Stimulated activated CD4-positive, alpha-beta T cell treated with anti-CD3 and anti-CD28 coated beads, Interleukin-15, amount 100 ng/mL, for 24 hours (primary cell): ENCODE data around the gene EFNA2.

Source experiments
- DNase-seq: peaks from one replicate; pipeline ENCODE4 v3.0.0-alpha.2; 2020

EFNA2 gene

DNA sequence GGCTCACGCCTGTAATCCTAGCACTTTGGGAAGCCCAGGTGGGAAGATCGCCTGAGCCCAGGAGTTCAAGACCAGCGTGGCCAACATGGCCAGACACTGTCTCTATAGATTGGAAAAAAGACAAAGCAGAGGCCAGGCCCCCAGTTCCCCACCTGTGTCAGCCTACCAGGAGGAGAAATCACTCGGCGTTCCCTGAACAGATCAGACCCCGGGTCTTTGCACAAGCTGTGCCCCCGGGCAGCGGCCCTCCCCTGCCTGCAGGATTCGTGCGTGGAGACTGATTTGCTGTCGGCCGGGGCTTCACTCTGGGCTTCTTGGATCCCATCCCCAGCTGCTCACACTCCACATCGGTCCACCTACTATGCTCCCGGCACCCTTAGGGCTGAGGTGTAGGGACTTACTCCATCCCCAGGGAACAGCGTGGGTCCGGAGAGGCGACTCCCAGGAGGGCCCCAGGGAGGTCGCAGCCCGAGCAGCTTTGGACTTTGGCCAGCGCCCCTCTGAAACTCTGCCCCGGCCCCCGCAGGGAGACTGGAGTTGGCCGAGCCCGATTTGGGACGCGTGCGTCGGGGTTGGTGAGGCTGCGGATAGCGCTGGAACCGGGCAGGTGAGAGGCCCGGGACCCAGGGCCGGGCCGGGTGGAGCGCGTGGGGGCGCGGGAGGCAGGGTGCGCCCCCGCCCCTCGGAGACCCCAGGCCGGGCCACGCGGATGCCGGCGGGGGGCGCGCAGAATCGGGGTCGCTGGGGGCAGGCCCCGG lies 515 bp upstream of the EFNA2 start:
- no peak for DNase-seq

- DNase-seq, result no peak
Observed at GRCh38 chr19:1286487-1287353, 1.0 kb downstream of the EFNA2 start.

- DNase-seq, result no peak
Observed at GRCh38 chr19:1287354-1288225, 1.9 kb downstream of the EFNA2 start.

GRCh38 chr19:1288226-1288612 lies 2.5 kb downstream of the EFNA2 start:
- no peak for DNase-seq

DNA sequence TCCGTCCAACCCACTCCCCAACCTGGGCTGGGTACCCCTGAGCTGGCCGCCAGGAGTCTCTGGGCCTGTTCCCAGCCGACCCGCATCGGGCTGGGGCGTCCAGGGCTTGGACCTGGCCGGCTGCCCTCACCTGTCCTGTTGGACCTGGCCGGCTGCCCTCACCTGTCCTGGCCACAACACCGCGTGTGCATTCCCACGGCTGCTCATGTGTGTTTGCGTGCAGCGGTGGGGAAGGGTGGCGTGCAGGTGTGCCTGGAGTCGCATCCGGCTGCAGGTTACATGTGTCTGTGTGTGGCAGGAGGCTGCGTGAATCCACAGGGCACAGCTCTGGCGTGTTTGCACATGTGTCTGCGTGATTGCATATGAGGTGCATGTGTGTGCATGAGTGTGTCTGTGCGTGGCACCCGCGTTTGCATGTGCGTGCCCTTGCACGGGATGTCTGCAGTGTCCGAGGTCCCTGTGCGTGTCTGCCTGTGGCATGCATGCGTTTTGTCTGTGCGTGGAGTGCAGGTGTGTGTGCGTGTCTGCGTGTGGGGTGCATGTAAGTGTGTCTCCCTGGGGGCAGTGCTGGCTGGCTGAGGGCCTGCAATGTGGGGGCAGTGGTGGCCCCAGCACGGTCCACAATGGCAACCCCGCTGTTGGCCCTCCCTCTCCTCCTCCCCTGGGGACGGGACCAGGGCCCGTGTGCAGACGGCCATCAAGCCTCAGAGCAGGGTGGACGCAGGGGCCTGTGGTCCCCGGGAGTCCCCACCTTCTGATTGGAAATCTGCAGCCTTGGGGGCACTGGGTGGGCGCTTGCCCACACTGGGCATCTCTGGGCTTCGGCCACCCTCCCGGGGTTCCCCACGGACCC lies 3.4 kb downstream of the EFNA2 start:
- no peak for DNase-seq

GRCh38 chr19:1289686-1290025 lies 4.0 kb downstream of the EFNA2 start:
- DNase-seq, result no peak

- no peak for DNase-seq
Observed at GRCh38 chr19:1290196-1290702, 4.6 kb downstream of the EFNA2 start.

DNA sequence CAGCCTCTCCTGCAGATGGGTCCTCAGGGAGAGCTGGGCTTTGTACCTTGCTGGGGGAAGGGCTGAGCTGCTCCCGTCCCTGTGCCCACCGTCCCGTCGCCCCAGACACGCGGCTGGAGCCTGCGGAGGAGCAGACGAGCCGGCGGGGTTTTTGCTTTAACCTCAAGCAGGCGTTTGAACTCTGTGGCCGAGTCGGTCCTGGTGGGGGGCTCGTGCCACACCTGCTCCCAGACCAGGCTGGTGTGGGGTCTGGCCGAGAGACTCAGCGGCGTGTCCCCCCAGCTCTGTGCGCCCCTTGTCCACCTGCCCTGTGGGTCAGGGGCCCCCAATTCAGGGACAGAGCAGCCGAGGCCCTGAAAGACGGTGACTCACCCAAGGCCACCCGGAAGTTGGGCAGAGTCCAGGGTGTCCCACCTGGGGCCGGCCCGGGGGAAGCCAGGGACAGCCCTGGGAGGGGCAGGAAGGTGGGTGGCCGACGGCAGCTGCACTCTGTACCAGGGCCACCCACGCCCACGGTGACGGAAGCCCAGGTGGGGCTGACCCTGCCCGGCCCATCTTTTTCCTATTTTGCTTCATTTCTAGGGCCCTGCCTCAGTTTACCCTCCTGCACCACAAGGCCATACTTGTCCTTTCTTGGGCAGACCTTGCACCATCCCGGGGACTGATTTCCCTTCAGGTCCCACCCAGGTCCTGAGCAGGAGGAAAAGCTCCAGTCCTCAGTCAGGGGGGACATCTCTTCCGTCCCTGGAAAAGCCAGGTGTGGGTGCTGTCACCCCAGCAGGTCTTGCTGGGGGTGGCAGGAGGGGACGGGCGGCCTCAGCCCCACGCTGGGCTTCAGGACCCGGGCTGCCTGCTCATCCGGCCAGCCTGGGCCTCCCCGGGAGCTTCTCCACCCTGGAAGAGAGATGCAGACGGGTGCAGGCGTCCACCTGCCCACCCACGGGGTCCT lies 5.3 kb downstream of the EFNA2 start:
- no peak for DNase-seq

DNA sequence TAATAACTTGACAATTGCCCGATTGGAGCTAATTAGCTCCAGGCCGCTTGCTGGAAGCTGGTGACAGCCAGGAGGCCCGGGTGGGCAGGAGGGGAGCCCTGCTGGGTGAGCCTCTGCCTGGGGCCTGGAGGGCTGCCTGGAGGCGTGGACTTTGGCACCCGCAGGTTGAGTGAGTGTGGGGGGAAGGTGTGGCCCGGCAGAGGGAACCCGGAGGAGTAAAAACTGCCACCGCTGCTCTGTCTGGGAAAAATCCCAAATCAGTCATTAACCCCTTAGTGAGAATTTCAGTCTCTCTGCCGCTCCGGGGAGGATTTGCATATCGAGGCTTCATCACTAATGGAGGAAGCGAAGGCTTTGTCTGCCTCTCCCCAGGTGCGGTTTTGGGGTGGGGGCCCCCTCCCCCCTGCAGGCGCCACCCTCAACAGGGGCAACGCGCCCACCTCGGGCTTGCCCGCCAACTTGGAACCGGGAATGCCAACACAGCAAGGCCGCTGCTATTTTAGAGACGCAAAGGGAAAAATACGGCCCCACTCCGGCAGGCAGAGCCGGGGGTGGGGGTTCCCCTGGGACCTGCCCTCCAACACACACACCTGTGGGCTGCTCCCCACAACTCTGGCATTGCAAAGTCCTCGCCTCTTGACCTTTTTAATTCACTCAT lies 6.2 kb downstream of the EFNA2 start:
- DNase-seq, result no peak

DNA sequence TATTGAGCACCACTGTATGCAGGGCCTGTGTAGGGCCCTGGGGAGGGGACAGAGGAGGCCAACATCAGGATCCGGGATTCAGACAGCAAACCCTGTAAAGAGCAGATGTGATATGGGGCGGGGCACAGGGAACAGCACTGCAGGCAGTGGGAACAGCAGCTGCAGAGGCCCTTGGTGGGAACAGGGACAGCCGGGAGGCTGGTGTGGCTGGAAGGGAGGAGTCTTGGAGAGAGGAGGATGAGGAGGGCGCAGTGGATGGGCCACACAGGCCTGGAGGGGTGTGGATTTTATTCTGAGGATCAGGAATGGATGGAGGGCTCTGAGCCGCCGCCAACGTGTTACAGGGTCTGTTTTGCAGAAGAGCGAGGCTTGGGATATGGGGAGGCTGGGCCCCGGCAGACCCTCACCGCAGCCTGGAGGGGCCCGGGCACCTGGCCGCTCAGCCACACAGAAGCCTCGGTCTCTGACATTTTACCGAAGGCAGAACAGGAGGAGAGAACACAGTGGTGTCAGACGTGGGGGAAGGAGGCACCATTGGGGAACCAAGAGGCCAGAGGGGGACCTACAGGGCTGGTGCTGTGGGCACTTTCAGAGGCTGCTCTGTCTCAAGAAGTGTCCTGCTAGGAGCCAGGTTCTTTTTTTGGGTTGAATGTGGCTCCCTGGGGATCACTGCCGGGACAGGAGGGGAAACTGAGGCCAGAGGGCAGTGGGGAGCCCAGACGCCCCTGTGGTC lies 6.9 kb downstream of the EFNA2 start:
- DNase-seq, result no peak

GRCh38 chr19:1293782-1294604 lies 8.3 kb downstream of the EFNA2 start:
- DNase-seq, result no peak

GRCh38 chr19:1294688-1295087 lies 9.0 kb downstream of the EFNA2 start:
- no peak for DNase-seq

GRCh38 chr19:1295169-1296012 lies 9.7 kb downstream of the EFNA2 start:
- peak; percentile 47 for DNase-seq

DNA sequence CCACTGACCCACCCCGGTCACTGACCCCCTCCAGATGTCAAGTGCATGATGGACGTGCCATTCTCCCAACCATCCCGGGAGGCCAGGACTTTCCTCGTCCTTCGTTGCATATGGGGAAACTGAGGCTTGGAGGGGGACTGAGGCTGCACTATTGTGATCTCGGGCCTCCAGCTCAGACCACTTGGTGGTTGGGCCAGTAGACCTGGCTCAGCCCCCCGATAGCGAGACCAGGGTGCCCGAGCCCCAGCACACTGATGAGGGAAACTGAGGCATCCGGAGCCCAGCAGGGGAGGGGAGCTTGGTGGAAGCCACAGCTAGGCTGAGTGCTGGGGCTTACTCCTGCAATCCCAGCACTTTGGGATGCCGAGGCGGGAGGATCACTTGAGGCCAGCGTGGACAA lies 10.4 kb downstream of the EFNA2 start:
- DNase-seq, result no peak

DNA sequence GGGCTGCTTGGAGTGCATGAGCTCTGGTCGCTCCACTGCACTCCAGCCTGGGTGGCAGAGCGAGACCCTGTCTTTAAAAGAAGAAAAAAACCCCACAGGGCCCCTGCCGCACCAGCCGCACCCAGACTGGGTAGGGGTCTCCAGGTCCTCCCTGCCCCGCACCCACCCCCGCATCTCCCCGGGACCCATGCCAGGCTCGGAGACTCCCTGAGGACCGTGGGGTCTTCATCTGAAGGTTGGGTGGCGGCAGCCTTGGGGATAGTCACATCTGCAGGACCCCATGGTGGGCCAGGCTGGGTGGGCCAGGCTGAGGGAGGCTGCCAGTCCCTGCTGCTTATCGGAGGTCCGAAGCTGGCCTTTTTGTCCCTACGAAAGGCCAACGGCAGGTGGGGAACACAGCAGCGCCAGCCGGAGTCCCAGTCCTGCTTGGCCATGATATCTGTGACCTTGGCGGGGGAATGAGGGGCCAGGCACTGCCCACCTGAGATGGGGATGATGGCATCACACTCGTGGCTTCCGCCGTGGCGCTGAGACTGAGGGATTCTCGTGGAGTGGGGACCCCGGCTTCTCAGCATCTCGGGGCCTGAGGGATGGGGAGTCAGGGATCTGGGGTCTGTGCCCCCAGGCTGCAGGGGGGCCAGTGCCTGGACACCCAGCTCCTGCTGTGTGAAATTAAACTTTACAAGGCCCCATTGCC lies 11.1 kb downstream of the EFNA2 start:
- DNase-seq, result no peak

GRCh38 chr19:1298235-1298634 lies 12.6 kb downstream of the EFNA2 start:
- DNase-seq, result no peak

DNA sequence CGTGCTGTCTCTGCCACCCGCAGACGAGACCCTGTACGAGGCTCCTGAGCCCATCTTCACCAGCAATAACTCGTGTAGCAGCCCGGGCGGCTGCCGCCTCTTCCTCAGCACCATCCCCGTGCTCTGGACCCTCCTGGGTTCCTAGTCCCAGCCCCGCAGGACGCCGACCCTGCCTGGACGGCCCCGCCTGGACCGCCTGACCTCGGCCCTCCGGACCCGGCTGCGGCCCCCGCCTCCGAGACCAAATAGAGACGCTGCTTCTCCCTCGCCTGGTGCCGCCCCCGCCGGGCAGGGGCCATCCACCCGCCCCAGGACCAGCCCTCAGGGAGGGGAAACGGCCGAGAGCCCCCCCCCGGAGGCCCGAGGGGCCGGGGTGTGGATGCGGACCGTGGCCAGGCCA lies 14.1 kb downstream of the EFNA2 start:
- DNase-seq, result no peak
